ENCODE data around the gene SYNJ2.

GRCh38 chr6:158018851-158019361, 37.2 kb downstream of the SYNJ2 start:
- TF ChIP-seq POLR2A (IDR thresholded peaks at IDR 0.05; ENCODE audit: low read depth, low read length) (no peak), CTCF (IDR thresholded peaks at IDR 0.05; ENCODE audit: extremely low read depth in 1 of 2, insufficient read depth in 1 of 2, low read depth in 1 of 2, low read length in 2 of 2) (no peak), POLR2AphosphoS5 (IDR thresholded peaks at IDR 0.05; ENCODE audit: insufficient read depth, low read depth, low read length) (peak; percentile 60)
